GM18868 (cell line): ENCODE data around the gene OXCT2.
"Not testable (repeated sequence)": the region's sequence is repeated elsewhere in the genome, so short reads cannot be mapped to it uniquely, and the experiment has no call there.

Experiments used
- ATAC-seq: cut with Tn5 transposase; IDR thresholded peaks from one replicate; pipeline ENCODE4 v1.9.1; 2021; ENCODE audit warnings: mild to moderate bottlenecking, moderate library complexity; ENCODE audit not compliant: unreplicated experiment

The OXCT2 gene

DNA sequence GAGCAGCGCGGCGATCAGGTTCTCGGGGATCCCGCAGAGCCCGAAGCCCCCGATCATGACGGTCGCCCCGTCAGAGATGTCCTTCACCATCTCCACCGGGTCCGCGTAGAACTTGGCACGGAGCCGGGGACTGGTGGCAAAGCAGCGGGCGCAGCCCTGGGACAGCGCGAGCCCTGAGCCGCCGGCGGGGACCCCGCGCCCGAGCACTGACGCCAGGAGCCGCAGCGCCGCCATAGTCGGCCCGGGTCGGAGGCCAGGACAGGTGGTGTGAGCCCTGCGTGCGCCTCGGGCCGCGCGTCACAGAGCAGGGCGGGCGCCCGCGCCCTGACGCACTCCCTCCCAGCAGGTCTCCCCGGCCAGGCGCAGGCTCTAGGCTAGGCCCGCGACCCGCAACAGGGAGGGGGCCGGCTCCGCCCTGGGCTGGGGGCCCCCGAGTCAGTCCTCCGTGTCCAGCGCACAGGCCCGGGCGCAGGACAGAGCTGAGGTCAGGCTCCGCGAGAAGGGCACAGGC is at the start of gene OXCT2:
OXCT2 (minus strand) TSS at position 327 of the 511 bp plus-strand sequence; CDS start at position 234, 93 bp downstream.
- ATAC-seq: not testable (repeated sequence)

DNA sequence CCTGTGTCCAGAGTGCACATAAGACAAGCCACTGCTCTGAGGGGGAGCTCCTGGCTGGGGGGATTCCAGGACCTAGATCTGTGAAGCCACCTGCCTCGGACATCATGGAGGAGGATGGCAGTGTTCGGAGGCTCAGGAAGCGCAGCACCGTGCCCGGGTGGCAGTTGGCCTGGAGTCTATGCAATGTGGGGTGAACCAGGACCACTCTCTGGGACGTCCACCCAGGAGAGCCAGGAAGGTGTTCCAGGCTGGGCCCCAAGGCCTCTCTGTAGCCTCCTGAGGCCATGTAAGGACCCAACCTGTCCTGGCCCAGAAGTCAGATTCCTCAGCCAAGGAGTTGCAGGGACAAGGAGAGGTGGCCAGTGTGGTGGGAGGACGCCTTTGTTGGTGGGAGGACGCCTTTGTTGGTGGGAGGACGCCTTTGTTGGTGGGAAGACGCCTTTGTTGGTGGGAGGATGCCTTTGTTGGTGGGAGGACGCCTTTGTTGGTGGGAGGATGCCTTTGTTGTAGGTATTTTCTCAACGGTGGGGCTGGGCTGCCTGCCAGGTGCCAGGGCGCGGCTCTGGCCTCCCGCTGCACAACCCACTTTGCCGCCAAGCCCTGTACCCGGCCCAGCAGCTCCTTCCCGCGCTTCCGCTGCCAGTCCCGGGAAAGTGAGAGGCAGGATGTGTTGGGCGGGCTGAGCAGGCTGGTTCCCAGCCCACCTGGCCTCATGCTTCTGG is 48.1 kb upstream of the OXCT2 start:
- no peak for ATAC-seq

DNA sequence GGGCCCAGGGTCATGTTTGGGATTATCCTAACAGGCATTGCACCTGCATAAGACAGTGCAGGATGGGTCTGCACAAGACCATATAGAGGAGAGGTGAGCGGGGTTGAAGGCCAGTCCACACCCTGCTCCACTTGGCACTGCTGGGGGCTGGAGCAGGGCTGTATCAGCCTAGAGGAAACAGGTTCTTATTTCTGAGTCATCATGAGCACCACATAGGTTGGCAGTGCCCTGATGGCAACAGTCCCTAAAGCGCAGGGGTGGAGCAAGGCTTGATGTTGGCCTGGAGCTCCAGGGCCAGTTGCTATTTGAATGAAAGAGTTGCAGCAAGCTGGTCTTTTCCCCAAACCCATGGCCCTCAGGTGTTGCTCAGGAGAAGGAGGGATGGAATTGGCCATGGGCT is 47.3 kb upstream of the OXCT2 start:
- no peak for ATAC-seq

DNA sequence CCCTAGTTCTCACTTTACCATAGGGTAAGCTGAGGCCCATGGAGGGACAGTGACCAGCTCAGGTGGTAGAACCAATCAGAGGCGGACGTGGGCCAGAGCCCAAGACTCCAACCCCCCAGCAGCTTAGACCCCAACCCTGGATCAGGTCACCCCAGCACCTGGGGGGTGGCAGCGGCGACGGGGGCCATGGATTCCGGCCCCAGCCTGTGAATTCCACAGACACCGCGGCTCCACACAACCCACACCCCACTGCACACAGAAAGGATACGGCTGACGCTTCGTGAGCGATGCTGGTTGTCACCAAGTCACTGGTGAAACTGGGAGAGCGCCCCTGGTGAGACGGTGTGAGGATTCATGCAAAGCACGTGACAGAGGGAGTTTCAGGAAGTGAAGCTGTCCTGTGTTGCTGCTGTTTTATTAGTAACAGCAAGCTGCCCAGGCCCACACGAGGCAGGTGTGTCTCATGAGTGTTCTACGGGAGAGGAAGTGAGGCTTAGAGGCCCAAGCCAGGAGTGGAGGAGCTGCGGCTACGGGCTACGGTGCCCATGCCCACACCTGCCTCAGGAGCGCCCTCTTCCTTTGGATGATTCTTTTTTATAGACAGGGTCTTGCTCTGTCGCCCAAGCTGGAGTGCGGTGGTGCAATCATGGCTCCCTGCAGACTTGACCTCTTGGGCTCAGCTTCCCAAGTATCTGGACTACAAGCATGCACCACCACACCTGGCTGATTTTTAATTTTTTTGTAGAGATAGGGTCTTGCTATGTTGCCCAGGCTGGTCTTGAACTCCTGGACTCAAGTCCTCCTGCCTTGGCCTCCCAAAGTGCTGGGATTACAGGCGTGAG is 46.2 kb upstream of the OXCT2 start:
- peak; percentile 85 for ATAC-seq

DNA sequence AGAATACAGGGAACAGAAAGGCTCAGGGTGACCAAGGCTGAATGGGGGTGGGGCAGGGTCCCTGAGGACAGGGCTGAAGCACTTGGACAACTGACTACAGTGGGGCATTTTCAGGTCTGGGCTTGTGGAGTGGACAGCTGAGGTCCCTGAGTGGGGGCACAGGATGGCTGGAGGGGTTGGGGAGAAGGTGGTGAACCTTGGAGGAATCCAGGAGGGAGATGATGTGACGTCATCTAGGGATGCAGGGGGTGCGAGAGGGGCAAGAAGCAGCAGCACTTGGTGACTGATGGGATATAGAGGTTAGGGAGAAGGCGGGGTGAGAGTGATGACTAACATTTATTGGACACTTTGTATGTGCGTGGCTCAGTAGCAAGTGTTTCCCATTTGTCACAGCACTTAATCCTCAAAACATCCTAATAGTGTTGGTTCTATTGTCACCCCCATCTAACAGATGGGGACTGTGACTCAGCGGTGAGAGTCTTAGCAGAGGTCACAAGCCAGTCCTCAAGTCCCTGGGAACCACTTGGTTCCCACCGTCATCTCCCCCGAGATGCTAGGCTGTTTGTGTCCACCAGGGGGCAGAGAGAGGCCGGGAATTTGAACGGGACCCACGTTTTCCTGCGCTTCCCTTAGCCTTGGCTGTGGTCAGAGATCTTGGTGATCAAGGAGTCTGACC is 45.4 kb upstream of the OXCT2 start:
- peak; percentile 46 for ATAC-seq

DNA sequence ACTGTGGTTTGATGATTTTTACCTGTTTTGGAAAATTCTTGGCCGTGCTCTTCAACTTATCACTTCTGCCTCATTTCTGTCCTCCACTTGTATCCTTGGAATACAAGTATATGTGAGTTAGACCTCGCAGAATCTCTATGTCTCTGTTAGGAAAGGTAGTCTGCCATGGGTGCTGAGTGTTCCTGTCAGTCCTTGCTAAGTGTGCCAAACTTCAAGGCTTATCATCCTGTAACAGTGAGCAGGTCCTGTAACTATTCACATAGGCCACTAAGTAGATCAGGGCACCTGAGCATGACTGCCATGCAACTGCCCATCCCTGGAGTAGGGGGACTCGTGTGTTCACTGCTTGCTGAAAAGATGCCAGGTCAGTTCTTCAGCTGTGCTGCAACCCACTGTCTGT is 41.8 kb upstream of the OXCT2 start:
- no peak for ATAC-seq

DNA sequence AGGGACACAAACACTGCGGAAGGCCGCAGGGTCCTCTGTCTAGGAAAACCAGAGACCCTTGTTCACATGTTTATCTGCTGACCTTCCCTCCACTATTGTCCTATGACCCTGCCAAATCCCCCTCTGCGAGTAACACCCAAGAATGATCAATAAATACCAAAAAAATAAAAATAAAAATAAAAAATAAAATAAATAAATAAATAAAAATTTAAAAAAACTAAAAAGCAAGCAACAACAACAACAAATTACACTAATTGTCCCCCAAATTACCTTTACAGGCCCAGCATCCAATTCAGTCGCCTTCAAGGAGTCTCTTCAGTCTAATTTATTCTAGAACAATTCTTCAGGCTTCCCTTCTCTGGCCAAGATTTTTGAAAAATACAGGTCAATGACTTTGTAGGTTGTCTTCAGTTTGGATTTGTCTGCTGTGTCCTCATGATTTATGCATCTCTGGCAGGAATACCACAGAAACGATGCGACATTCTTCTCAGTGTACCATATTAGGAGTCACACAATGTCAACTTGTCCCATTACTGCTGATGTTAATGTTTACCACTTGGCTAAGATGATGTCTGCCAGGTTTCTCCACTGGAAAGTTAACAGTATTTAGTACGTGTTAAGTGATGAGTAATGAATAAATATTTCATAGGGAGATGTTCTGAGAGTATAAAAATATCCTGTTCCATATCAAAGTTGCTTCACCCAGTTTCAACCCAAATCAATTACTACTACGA is 37.8 kb upstream of the OXCT2 start:
- no peak for ATAC-seq

DNA sequence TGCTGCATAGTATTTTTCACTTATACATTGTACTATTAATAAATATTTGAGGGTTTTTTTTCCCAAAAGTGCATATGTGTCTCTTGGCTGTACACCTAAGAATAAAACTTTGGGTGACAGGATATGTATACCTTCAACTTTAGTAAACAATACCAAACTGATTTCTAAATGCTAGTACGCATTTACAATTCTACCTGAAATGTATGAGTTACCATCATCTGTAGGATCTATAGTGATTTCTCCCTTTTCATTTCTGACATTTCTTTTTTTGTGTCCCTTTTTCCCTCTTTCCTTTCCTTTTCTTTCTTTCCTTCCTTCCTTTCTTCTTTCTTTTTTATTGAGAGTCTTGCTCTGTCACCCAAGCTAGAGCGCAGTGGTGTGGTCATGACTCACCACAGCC is 34.2 kb upstream of the OXCT2 start:
- ATAC-seq: no peak

DNA sequence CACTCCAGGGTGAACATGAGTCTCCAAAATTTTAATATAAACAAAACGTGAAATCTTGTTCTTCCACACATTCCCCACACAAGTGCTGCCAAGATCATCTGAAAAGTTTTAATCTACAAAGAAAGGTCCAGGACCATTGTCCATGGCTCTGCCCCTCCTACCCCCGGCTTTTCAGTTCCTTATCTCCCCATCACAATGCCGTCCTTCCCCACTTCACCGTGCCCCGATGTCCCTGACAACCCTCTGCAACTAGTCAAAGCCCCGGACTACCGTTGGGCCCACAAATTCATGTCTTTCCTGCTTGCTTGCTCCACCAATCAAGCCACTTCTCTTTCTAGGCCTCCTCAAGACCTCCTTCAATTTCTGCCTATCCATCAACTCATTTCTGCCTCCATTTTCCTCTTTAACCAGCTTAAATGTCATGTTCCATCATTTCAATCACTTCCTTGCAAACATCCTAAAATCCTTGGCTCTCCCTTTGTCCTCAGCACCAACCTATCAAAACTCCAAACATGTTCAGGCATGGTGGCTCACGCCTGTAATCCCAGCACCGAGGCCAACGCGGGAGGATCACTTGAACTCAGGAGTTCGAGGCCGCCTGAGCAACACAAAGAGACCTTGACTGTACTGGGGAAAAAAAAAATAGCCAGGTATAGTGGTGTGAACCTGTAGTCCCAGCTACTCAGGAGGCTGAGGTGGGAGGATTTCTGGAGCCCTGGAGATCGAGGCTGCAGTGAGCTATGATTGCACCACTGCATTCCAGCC is 31.5 kb upstream of the OXCT2 start:
- ATAC-seq: no peak

DNA sequence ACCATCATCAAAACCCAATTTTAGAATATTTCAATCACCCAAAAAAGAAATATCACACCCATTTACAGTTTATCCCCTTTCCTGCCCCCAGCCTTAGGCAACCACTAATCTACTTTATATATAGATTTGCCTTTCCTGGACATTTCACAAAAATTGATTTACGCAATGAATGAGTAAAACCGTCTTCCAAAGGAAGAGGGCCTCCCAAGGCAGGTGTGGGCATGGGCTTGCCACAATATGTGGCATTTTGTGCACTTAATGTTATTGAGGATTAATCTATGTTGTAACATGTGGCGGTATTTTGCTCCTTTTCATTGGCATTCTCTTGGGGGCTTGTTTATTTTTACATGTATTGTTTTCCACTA is 29.3 kb upstream of the OXCT2 start:
- no peak for ATAC-seq

DNA sequence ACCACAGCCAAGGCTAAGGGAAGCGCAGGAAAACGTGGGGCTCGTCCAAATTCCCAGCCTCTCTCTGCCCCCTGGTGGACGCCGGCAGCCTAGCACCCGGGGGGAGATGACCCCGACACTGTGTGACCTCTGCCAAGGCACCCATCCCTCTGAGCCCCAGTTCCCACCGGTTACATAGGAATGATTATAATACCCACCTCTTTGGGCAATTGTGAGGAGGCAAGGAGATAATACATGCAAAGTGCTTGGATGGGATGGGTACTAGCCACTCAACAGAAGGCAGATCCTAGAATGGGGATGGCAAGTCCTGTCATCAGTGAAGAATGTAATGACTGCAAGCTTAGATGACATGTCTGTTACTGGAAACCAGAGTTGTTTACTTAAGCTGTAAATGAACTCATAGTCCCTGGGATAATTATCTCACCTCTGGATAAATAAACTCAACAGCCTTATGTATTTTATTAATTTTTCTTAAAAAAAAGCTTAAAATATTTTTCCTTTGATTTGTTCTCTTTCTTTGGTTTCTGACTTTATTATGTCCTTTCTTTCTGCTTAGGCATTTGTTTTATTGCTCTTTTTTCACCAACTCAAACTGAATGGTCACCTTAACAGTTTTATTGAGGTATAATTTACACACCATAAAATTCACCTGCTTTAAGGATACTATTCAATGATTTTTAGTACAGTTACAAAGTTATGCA is 28.8 kb upstream of the OXCT2 start:
- ATAC-seq: peak; percentile 48

DNA sequence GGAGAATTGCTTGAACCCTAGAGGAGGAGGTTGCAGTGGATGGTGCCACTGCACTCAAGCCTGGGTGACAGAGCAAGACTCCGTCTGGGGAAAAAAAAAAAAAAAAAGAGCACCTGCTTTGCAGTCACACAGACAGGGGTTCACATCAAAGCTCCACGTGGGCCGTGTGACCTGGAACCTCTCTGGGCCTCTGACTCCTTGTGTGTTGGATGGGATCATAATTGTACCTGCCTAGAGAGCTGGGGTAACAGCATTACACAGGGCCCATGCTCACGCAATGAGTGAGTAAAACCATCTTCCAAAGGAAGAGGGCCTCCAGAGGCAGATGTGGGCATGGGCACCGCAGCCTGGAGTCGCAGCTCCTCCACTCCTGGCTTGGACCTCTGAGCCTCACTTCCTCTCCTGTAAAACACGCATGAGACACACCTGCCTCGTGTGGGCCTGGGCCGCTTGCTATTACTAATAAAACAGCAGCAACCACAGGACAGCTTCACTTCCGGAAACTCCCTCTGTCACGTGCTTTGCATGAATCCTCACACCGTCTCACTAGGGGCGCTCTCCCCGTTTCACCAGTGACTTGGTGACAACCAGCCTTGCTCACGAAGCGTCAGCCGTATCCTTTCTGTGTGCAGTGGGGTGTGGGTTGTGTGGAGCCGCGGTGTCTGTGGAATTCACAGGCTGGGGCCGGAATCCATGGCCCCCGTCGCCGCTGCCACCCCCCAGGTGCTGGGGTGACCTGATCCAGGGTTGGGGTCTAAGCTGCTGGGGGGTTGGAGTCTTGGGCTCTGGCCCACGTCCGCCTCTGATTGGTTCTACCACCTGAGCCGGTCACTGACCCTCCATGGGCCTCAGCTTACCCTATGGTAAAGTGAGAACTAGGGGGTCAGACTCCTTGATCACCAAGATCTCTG is 28.0 kb upstream of the OXCT2 start:
- peak; percentile 85 for ATAC-seq

DNA sequence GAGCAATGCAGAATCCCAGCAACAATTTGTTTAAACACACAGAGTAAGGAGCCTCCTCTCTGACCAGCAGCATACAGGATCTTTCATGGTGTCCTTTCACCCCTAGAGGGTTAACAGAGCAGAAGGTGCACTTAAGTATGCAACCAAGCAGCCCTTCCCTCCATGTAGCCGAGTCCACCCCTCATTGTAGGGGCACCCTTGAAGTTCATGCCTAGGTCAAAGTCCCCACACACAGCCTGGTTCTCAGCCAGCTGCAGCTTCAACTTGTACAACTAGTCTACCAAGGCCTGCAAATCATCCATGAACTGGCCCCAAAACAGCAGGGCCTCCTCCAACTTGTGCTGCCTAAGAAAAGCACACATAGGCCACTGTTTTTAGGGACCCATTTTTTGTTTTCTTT is 24.5 kb upstream of the OXCT2 start:
- no peak for ATAC-seq

DNA sequence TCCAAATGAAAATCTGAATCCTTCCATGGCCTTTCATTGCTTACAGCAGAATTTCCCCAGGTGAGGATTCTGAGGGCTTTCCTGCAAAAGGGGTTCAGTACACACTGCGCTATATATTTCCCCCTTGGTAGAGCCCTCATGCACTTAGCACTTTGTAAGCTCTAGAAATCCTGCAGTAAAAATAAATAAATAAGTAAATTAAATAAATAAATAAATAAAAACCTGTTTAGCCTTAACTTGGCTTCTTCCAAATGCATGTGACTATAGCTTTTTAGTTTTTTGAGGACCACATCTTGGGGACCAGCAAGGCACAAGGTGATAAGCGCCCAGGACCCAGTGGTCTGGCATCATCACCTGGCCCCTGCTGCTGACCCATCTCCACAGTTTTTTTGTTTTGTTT is 20.7 kb upstream of the OXCT2 start:
- ATAC-seq: no peak

DNA sequence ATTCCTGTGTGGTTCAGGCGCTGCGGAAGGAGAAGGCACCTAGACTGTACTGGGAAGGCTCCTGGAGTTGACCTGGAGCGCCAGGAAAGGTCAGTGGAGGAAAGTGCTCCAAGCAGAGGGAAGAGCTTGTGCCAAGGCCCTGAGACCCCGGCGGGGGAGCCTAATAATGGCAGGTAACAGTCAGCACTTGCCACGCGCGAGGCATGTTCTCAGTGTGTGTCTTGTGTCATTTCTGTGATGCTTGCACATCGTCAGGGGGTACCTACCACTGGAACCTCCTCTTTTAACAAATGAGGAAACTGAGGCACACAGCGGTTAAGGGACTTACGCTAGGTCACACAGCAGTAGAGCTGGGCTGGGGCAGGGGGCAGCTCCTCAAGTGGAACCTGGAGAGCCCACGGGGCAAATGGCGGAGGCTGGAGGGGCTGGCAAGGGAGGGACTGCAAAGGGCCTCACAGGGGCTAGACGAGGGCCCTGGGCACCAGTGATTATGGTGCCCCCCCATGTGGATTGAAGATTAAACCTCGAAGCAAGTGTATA is 18.5 kb upstream of the OXCT2 start:
- ATAC-seq: no peak

DNA sequence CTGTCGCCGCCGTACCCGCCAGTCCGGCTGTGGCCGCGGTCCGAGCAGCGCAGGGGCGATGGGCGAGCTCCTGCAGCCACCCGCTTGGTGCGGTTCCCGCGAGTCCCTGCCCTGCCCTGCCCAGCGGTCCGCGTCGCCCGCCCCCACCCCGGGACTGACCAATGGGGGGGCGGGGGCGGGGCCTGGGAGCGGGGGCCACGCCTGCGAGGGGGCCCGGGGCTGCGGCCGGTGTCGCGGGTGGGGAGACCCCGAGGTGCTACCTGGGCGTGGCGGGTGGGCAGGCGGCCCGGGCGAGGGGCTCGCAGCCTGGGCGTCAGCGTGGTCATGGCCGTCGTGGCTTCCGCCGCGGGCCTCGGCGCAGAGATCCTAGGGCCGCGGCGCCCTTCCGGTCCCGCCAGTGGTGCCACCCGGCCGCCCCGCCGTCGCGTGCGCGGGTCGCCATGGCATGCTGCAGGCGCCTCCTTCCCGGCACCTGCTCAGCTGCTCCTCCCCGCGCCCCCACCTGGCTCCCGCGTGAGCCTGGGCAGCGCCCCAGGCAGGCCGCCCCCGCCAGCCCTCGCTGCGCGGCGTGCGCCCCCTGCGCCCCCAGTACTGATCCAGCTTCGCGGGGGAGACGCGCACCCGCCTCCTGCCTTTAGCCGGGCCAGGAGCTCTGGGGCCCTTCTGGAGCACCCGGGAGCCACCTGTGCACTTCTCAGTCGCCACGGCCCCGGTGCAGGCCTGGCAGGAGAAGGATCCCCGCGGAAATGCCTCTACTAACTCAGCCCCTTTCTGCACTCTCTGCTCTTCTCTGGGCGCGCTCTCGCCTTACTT is 17.8 kb upstream of the OXCT2 start, which contains the start of gene BMP8B:
BMP8B (minus strand) TSS at position 108 of the 813 bp plus-strand sequence. CDS start 380 bp downstream, outside the sequence.
- ATAC-seq: peak; percentile 57

DNA sequence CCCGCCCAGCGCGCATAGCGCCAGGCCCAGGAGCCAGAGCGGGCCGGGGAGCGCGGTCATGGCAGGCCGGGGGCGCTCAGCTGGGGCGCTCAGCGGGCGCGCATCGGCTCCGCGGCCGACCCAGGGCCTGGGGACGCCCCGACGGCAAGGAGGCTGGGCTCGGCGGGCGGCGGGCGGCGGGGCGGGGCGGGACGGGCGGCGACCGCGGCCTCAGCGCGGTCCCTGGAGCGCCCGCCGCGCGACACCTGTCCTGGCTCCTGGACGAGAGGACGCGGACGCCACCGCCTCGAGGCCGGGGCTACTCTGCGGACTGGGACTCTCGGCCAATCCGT is 17.2 kb upstream of the OXCT2 start:
- no peak for ATAC-seq
